Gastroesophageal sphincter (tissue), 3 donors: ENCODE results near the gene FCGR2B.
A peak's percentile ranks its signal among the peaks of the same experiment; 100 is the strongest.
"Not testable (repeated sequence)": the region's sequence is repeated elsewhere in the genome, so short reads cannot be mapped to it uniquely, and the experiment has no call there.

ENCODE experiments used
- CTCF ChIP-seq, 4 experiments: fragments of 200-600 bp in 2 of 4; fragments of 450-650 bp in 2 of 4; sonication (generic) in 1 of 4; IDR thresholded peaks; one replicate each; pipeline ENCODE4 v1.5.1; 2017 to 2019; ENCODE audit warnings: antibody characterized with exemption in 4 of 4, mild to moderate bottlenecking in 2 of 4, moderate library complexity in 2 of 4
- EP300 ChIP-seq: sonication (generic); formaldehyde crosslinking; IDR thresholded peaks from one replicate; pipeline ENCODE4 v1.6.1; 2017; ENCODE audit warnings: antibody characterized with exemption, mild to moderate bottlenecking
- POLR2A ChIP-seq, 2 donors: fragments of 450-650 bp; IDR thresholded peaks; one replicate each; pipeline ENCODE4 v1.6.1; 2017; ENCODE audit warnings: antibody characterized with exemption in 2 of 2, mild to moderate bottlenecking in 2 of 2, moderate library complexity in 1 of 2
- POLR2AphosphoS5 ChIP-seq: sonication (generic); formaldehyde crosslinking; IDR thresholded peaks from one replicate; pipeline ENCODE4 v1.6.1; 2017; ENCODE audit warnings: antibody characterized with exemption

GRCh38 chr1:161647507-161648360 lies 15.2 kb upstream of the FCGR2B start:
- peak in 1 of 4 experiments; percentile 43 for TF ChIP-seq CTCF (IDR thresholded peaks at IDR 0.05)
- TF ChIP-seq EP300; POLR2A (IDR thresholded peaks at IDR 0.05); POLR2AphosphoS5: not testable (repeated sequence)
